CD14-positive monocyte (primary cell): ENCODE measurements around the gene ITGB2. TPM values are rescaled to one million over a fixed set of nuclear protein-coding genes. Genes with fewer than 3 reads are reported as not detected.

Source experiments
- DNase-seq, 3 donors: peaks; one replicate each; pipeline ENCODE4 v3.0.0-alpha.2; 2011 to 2022
- H2AFZ ChIP-seq: 2 replicates; pipeline ENCODE4 v1.6.0; 2012; ENCODE audit warnings: mild to moderate bottlenecking, low read depth, low read length, inconsistent platforms; ENCODE audit not compliant: insufficient read depth, poor library complexity, severe bottlenecking
- H3K27ac ChIP-seq, 2 donors: 1 replicate in 1 of 2; 2 replicates in 1 of 2; pipeline ENCODE4 v1.5.1; 2012 to 2013; ENCODE audit warnings: low read length in 2 of 2, control low read depth in 1 of 2, inconsistent platforms in 1 of 2, low read depth in 1 of 2, mild to moderate bottlenecking in 1 of 2
- H3K27me3 ChIP-seq, 2 donors: one replicate each; pipeline versions ENCODE4 v1.6.0 to v1.6.1; 2011 to 2013; ENCODE audit warnings: low read length in 2 of 2; ENCODE audit not compliant: control insufficient read depth in 2 of 2, insufficient read depth in 2 of 2
- H3K36me3 ChIP-seq, 2 donors: replicated peaks in 1 of 2; 1 replicate in 1 of 2; 2 replicates in 1 of 2; pipeline versions ENCODE4 v1.5.1 to v1.6.1; 2012 to 2013; ENCODE audit warnings: low read length in 2 of 2, control low read depth in 1 of 2, inconsistent platforms in 1 of 2, mild to moderate bottlenecking in 1 of 2; ENCODE audit not compliant: insufficient read depth in 2 of 2, control insufficient read depth in 1 of 2
- H3K4me1 ChIP-seq, 2 donors: 1 replicate in 1 of 2; 2 replicates in 1 of 2; pipeline versions ENCODE4 v1.5.1 to v1.6.1; 2012 to 2013; ENCODE audit warnings: low read length in 2 of 2, control low read depth in 1 of 2, inconsistent platforms in 1 of 2, mild to moderate bottlenecking in 1 of 2, moderate library complexity in 1 of 2; ENCODE audit not compliant: insufficient read depth in 2 of 2, control insufficient read depth in 1 of 2
- H3K4me2 ChIP-seq: replicated peaks from 2 replicates; pipeline ENCODE3; 2012; ENCODE audit warnings: low read length, moderate library complexity, mild to moderate bottlenecking; ENCODE audit not compliant: poor library complexity, severe bottlenecking; ENCODE audit errors: extremely low read depth
- H3K4me3 ChIP-seq, 3 experiments: fragments of 200-600 bp in 1 of 3; sonication (generic) in 1 of 3; replicated peaks in 1 of 3; 1 replicate in 2 of 3; 2 replicates in 1 of 3; pipeline ENCODE4 v1.5.1; 2011 to 2013; ENCODE audit warnings: low read length in 3 of 3, mild to moderate bottlenecking in 3 of 3, control low read depth in 2 of 3, low read depth in 2 of 3, inconsistent platforms in 1 of 3, moderate library complexity in 1 of 3
- H3K79me2 ChIP-seq: 2 replicates; pipeline ENCODE4 v1.6.0; 2012; ENCODE audit warnings: mild to moderate bottlenecking, control low read depth, inconsistent platforms, low read length, moderate library complexity; ENCODE audit not compliant: insufficient read depth
- H3K9ac ChIP-seq: 2 replicates; pipeline ENCODE4 v1.6.0; 2017; ENCODE audit warnings: low read length, mild to moderate bottlenecking; ENCODE audit not compliant: insufficient read depth, poor library complexity, severe bottlenecking
- H3K9me3 ChIP-seq, 2 donors: replicated peaks in 1 of 2; 1 replicate in 1 of 2; 2 replicates in 1 of 2; pipeline versions ENCODE4 v1.5.1 to v1.6.1; 2012 to 2013; ENCODE audit warnings: low read length in 2 of 2, control low read depth in 1 of 2; ENCODE audit not compliant: control insufficient read depth in 1 of 2, insufficient read depth in 1 of 2
- H4K20me1 ChIP-seq: 2 replicates; pipeline ENCODE4 v1.6.0; 2012; ENCODE audit warnings: mild to moderate bottlenecking, low read length, control low read depth, moderate library complexity; ENCODE audit not compliant: insufficient read depth
- H3K27ac Mint-ChIP-seq, 7 donors: one replicate each; pipeline ENCODE4 v1.8.0; 2020; ENCODE audit warnings: mild to moderate bottlenecking in 7 of 7, mixed read lengths in 7 of 7, moderate library complexity in 6 of 7, inconsistent platforms in 2 of 7
- H3K27me3 Mint-ChIP-seq, 3 donors: one replicate each; pipeline ENCODE4 v1.8.0; 2021 to 2022; ENCODE audit warnings: low read depth in 3 of 3, mild to moderate bottlenecking in 3 of 3, mixed read lengths in 3 of 3, moderate library complexity in 3 of 3, inconsistent platforms in 1 of 3
- H3K36me3 Mint-ChIP-seq, 2 donors: one replicate each; pipeline ENCODE4 v1.8.0; 2020; ENCODE audit warnings: mixed read lengths in 2 of 2, inconsistent platforms in 1 of 2, mild to moderate bottlenecking in 1 of 2
- H3K4me1 Mint-ChIP-seq: one replicate; pipeline ENCODE4 v1.8.0; 2020; ENCODE audit warnings: mild to moderate bottlenecking, mixed read lengths
- H3K4me3 Mint-ChIP-seq, 2 donors: one replicate each; pipeline ENCODE4 v1.8.0; 2020; ENCODE audit warnings: mild to moderate bottlenecking in 2 of 2, mixed read lengths in 2 of 2, moderate library complexity in 1 of 2
- H3K9me3 Mint-ChIP-seq, 7 donors: one replicate each; pipeline ENCODE4 v1.8.0; 2020 to 2022; ENCODE audit warnings: mixed read lengths in 7 of 7, mild to moderate bottlenecking in 6 of 7, moderate library complexity in 6 of 7, inconsistent platforms in 2 of 7
- CTCF ChIP-seq: fragments of 200-600 bp; IDR thresholded peaks from one replicate; pipeline ENCODE4 v1.8.0; 2022; ENCODE audit warnings: antibody characterized with exemption, mild to moderate bottlenecking
- WGBS: methylation state at CpG from one replicate; pipeline ENCODE4 v1.1.5; 2013; ENCODE audit warnings: missing lambda C conversion rate; ENCODE audit not compliant: insufficient coverage; 5-methylcytosine and 5-hydroxymethylcytosine counted together
- intact Hi-C, 2 donors: fragments of 100-400 bp; cut with micrococcal nuclease; formaldehyde crosslinking; loops; one replicate each; pipeline versions ENCODE4 v1.15.0 to v1.15.1; 2023
- polyA plus RNA-seq, 3 donors: library from polyadenylated mRNA; depleted of rRNA in 1 of 3; unstranded in 2 of 3; stranded (reverse) in 1 of 3; fragments of 300-500 nt in 2 of 3; fragments of >200 nt in 1 of 3; fragmentation: Illumina TruSeq in 2 of 3; gene quantifications; 1 replicate in 2 of 3; 2 replicates in 1 of 3; pipeline ENCODE4 v1.2.3, GENCODE V29; 2012 to 2021

ITGB2 gene
- polyA plus RNA-seq, 3 donors, result 1,470 to 1,628 (median 1,602) TPM

- Mint-ChIP-seq H3K27ac (no peak overlapping the region), H3K27me3 (peaks cover 2 to 7% (median 4%) of the 10 kb centered on the region in 3 donors), H3K36me3 (peaks cover 10 to 29% of the 10 kb centered on the region in 2 donors), H3K4me1 (peaks cover 41% of the 10 kb centered on the region), H3K4me3 (no peak overlapping the region), H3K9me3 (peaks cover 0 to 9% (median 8%) of the 10 kb centered on the region in 7 donors)
- Histone ChIP-seq H3K9me3 (peaks cover 3 to 6% of the 10 kb centered on the region in 2 donors), H3K27me3 (no peaks in the 10 kb centered on the region), H2AFZ (no peak overlapping the region), H3K27ac (no peak overlapping the region), H3K9ac (no peak overlapping the region), H4K20me1 (peaks cover 30% of the 10 kb centered on the region), H3K4me2 (no peak overlapping the region), H3K4me3 (no peak overlapping the region), H3K79me2 (peaks cover 55% of the 10 kb centered on the region), H3K4me1 (peaks cover 43 to 50% of the 10 kb centered on the region in 2 donors), H3K36me3 (peaks cover 0 to 7% of the 10 kb centered on the region in 2 donors)
- no peak for TF ChIP-seq CTCF
- intact Hi-C loops, result loop anchor here in 1 of 2 donors (5.0 kb wide), 1 partner anchor 117 kb away; the partner anchor contains the start of gene SUMO3
- DNase-seq, result no peak
- WGBS, result 93% methylated on average over 2 of the region's 6 CpGs
Measured at GRCh38 chr21:44934276-44934675, 13.6 kb upstream of the ITGB2 start.

GRCh38 chr21:44933918-44934260 lies 13.2 kb upstream of the ITGB2 start:
- peaks cover 0 to 9% (median 8%) of the 10 kb centered on the region in 7 donors for H3K9me3 Mint-ChIP-seq
- Histone ChIP-seq H4K20me1 (peaks cover 30% of the 10 kb centered on the region), H3K79me2 (peaks cover 59% of the 10 kb centered on the region), H3K27me3 (no peaks in the 10 kb centered on the region), H3K27ac (no peak overlapping the region), H3K4me2 (peak overlapping the region; percentile 88), H3K36me3 (peaks cover 0 to 7% of the 10 kb centered on the region in 2 donors), H3K9ac (no peak overlapping the region), H3K4me1 (peaks cover 43 to 50% of the 10 kb centered on the region in 2 donors), H3K9me3 (peaks cover 3 to 6% of the 10 kb centered on the region in 2 donors), H2AFZ (no peak overlapping the region), H3K4me3 (no peak overlapping the region)
- intact Hi-C loops, result loop anchor here in 1 of 2 donors (5.0 kb wide), 1 partner anchor 117 kb away; the partner anchor contains the start of gene SUMO3
- 98% methylated on average over 6 of the region's 6 CpGs for WGBS
- no peak for DNase-seq
- peaks cover 2 to 7% (median 3%) of the 10 kb centered on the region in 3 donors for H3K27me3 Mint-ChIP-seq
- no peak overlapping the region for H3K27ac Mint-ChIP-seq
- no peak for TF ChIP-seq CTCF
- peaks cover 10 to 33% of the 10 kb centered on the region in 2 donors for H3K36me3 Mint-ChIP-seq
- H3K4me3 Mint-ChIP-seq, result no peak overlapping the region
- peaks cover 41% of the 10 kb centered on the region for H3K4me1 Mint-ChIP-seq
